ENCODE results near the gene VCAN.

DNA sequence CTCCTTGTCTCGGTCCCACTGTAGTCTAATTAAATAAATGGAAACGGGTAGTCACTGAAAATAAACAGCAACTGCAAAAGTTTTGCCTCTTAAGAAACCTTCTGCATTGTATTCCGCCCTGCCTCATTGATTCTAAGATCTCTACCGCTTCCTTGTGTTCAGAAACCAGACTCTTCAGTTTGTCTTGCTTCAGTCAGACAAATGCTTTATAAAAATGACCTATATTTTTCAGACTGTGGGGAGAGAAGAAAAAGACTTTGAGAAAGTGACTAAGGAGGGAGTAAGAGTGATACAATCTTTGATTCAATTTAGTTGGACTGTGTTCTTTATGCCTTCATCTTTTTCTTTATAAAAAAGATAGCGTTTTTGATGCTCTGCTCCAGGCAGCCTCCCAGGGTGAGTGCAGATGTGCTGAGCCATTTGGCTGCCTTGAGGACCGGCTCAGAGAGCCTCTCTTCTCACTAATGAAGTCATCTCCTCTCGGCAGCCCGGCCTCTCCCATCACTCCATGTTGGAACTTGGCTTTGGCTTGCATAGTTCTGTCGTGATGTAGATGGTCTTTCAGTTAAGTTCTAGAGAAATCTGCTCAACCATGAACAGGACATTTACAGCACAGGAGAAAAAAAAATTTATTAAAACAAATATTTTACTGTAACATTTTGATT is 4.0 kb upstream of the VCAN start:
- TF ChIP-seq, protein P1, sequence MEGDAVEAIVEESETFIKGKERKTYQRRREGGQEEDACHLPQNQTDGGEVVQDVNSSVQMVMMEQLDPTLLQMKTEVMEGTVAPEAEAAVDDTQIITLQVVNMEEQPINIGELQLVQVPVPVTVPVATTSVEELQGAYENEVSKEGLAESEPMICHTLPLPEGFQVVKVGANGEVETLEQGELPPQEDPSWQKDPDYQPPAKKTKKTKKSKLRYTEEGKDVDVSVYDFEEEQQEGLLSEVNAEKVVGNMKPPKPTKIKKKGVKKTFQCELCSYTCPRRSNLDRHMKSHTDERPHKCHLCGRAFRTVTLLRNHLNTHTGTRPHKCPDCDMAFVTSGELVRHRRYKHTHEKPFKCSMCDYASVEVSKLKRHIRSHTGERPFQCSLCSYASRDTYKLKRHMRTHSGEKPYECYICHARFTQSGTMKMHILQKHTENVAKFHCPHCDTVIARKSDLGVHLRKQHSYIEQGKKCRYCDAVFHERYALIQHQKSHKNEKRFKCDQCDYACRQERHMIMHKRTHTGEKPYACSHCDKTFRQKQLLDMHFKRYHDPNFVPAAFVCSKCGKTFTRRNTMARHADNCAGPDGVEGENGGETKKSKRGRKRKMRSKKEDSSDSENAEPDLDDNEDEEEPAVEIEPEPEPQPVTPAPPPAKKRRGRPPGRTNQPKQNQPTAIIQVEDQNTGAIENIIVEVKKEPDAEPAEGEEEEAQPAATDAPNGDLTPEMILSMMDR (IDR thresholded peaks at IDR 0.05): no peak
- TF ChIP-seq POLR2A (IDR thresholded peaks at IDR 0.05): no peak
